ENCODE measurements around the gene ARID5B. TPM values are rescaled to one million over a fixed set of nuclear protein-coding genes. Genes with fewer than 3 reads are reported as not detected.

ARID5B gene
- polyA plus RNA-seq, 3 donors = 1.00 to 2.5 (median 1.5) TPM

- Mint-ChIP-seq H3K4me3 (no peak overlapping the region), H3K36me3 (peaks cover 12 to 30% of the 10 kb centered on the region in 2 donors), H3K4me1 (peaks cover 8% of the 10 kb centered on the region), H3K9me3 (peaks cover 0 to 2% (median 0%) of the 10 kb centered on the region in 7 donors), H3K27me3 (ENCODE audit: low read depth in 3 of 3) (no peaks in the 10 kb centered on the region), H3K27ac (no peak overlapping the region)
- TF ChIP-seq CTCF (IDR thresholded peaks at IDR 0.05) = no peak
- DNase-seq = no peak
- Histone ChIP-seq H3K36me3 (replicated peaks in 1 of 2; ENCODE audit: control insufficient read depth in 1 of 2, insufficient read depth in 2 of 2, low read length in 2 of 2) (no peaks in the 10 kb centered on the region), H3K27ac (ENCODE audit: low read depth in 1 of 2, low read length in 2 of 2) (no peak overlapping the region), H4K20me1 (ENCODE audit: insufficient read depth, low read length) (no peaks in the 10 kb centered on the region), H3K4me1 (ENCODE audit: control insufficient read depth in 1 of 2, insufficient read depth in 2 of 2, low read length in 2 of 2) (peaks cover 8 to 11% of the 10 kb centered on the region in 2 donors), H2AFZ (ENCODE audit: insufficient read depth, low read depth, low read length, poor library complexity, severe bottlenecking) (no peak overlapping the region), H3K4me3 (replicated peaks in 1 of 3; ENCODE audit: low read depth in 2 of 3, low read length in 3 of 3) (no peak overlapping the region), H3K9ac (ENCODE audit: insufficient read depth, low read length, poor library complexity, severe bottlenecking) (no peak overlapping the region), H3K79me2 (ENCODE audit: insufficient read depth, low read length) (no peaks in the 10 kb centered on the region), H3K9me3 (replicated peaks in 1 of 2; ENCODE audit: control insufficient read depth in 1 of 2, insufficient read depth in 1 of 2, low read length in 2 of 2) (peaks cover 0 to 4% of the 10 kb centered on the region in 2 donors), H3K27me3 (ENCODE audit: control insufficient read depth in 2 of 2, insufficient read depth in 2 of 2, low read length in 2 of 2) (no peaks in the 10 kb centered on the region), H3K4me2 (replicated peaks; ENCODE audit: extremely low read depth, low read length, poor library complexity, severe bottlenecking) (no peak overlapping the region)
- intact Hi-C loops (cut with micrococcal nuclease) = no loop called here
- 100% methylated on average over 3 of the region's 4 CpGs for WGBS (ENCODE audit: insufficient coverage)
These were observed 56.3 kb downstream of the ARID5B start for GRCh38 chr10:61957806-61958205.

- H3K4me1 Mint-ChIP-seq = peaks cover 11% of the 10 kb centered on the region
- H3K27ac Mint-ChIP-seq = peak overlapping the region in 1 of 7 donors; percentile 11
- H3K4me2 ChIP-seq (replicated peaks; ENCODE audit: extremely low read depth, low read length, poor library complexity, severe bottlenecking) = no peak overlapping the region
- no peak overlapping the region for H2AFZ ChIP-seq (ENCODE audit: insufficient read depth, low read depth, low read length, poor library complexity, severe bottlenecking)
- H3K27ac ChIP-seq (ENCODE audit: low read depth in 1 of 2, low read length in 2 of 2) = no peak overlapping the region
- DNase-seq = no peak
- no peak for TF ChIP-seq CTCF (IDR thresholded peaks at IDR 0.05)
- H3K9ac ChIP-seq (ENCODE audit: insufficient read depth, low read length, poor library complexity, severe bottlenecking) = no peak overlapping the region
- WGBS (ENCODE audit: insufficient coverage) = no CpG with 5 or more reads among the region's 12 CpGs
- peaks cover 8 to 11% of the 10 kb centered on the region in 2 donors for H3K4me1 ChIP-seq (ENCODE audit: control insufficient read depth in 1 of 2, insufficient read depth in 2 of 2, low read length in 2 of 2)
- H3K9me3 Mint-ChIP-seq = peaks cover 0 to 2% (median 0%) of the 10 kb centered on the region in 7 donors
- H3K36me3 Mint-ChIP-seq = peaks cover 9 to 30% of the 10 kb centered on the region in 2 donors
- H3K36me3 ChIP-seq (replicated peaks in 1 of 2; ENCODE audit: control insufficient read depth in 1 of 2, insufficient read depth in 2 of 2, low read length in 2 of 2) = no peaks in the 10 kb centered on the region
- H3K4me3 Mint-ChIP-seq = no peak overlapping the region
- peaks cover 0 to 4% of the 10 kb centered on the region in 2 donors for H3K9me3 ChIP-seq (replicated peaks in 1 of 2; ENCODE audit: control insufficient read depth in 1 of 2, insufficient read depth in 1 of 2, low read length in 2 of 2)
- no peaks in the 10 kb centered on the region for H3K79me2 ChIP-seq (ENCODE audit: insufficient read depth, low read length)
- intact Hi-C loops (cut with micrococcal nuclease) = no loop called here
- no peak overlapping the region for H3K4me3 ChIP-seq (replicated peaks in 1 of 3; ENCODE audit: low read depth in 2 of 3, low read length in 3 of 3)
- no peaks in the 10 kb centered on the region for H4K20me1 ChIP-seq (ENCODE audit: insufficient read depth, low read length)
- H3K27me3 Mint-ChIP-seq (ENCODE audit: low read depth in 3 of 3) = no peaks in the 10 kb centered on the region
- no peaks in the 10 kb centered on the region for H3K27me3 ChIP-seq (ENCODE audit: control insufficient read depth in 2 of 2, insufficient read depth in 2 of 2, low read length in 2 of 2)
These were observed 56.8 kb downstream of the ARID5B start for GRCh38 chr10:61958311-61958710.
